ENCODE results near the gene CSMD2. TPM values are rescaled to one million over a fixed set of nuclear protein-coding genes. Genes with fewer than 3 reads are reported as not detected.
A peak's percentile ranks its signal among the peaks of the same experiment; 100 is the strongest.

The CSMD2 gene
- total and polyA plus RNA-seq, 2 of the 8 experiments (the other 6 are each of a cell fraction or from before 2014, with no cell fraction given) = 7.0 to 14.7 TPM

DNA sequence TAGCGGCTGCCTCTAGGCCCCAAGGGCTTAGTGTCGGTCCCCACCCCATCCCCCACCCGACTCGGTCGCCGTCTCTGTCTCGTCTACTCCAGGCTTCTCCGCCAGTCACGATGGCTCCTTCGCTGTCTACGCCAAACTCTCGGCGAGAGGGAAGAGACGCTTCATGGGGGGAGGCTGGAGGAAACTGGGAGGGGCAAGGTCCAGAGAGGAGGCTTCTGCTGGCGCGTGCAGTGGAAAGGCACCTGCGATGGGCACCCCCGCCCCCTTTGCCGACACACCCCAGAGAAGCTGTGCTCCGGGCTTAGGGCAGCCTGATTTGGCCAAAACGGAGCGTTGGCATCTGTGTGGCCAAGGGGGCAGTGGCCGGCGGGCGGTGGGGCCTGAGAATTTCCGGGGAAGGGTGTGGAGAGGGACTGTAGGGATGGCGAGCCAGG lies 1.2 kb upstream of the CSMD2 start:
- Histone ChIP-seq H3K36me3 (ENCODE audit: control insufficient read depth in 2 of 4, insufficient read depth in 4 of 4, low read length in 3 of 4) (no peaks in the 10 kb centered on the region), H3K9ac (replicated peaks in 1 of 4; ENCODE audit: extremely low read depth in 1 of 4, low read depth in 3 of 4, low read length in 3 of 4) (peak overlapping the region in 2 of 4 experiments; percentile 70 to 77; a peak in 4 of 7 replicates), H2BK20ac (ENCODE audit: low read length) (peak overlapping the region; percentile 86; the same call in 1 of the 2 replicates), H3K23ac (ENCODE audit: insufficient read length) (no peak overlapping the region), H3K79me1 (ENCODE audit: low read depth, low read length) (peaks cover 4% of the 10 kb centered on the region; the same call in 1 of the 2 replicates), H4K8ac (ENCODE audit: extremely low read depth, insufficient read depth, low read length) (peak overlapping the region; percentile 51), H3K4me2 (ENCODE audit: insufficient read depth in 1 of 2, low read depth in 2 of 2, low read length in 2 of 2) (peak overlapping the region; percentile 87 to 97), H3K56ac (replicated peaks; ENCODE audit: insufficient read length, low read depth, low read length) (peak overlapping the region; percentile 60), H3K23me2 (ENCODE audit: low read depth, low read length) (peaks cover 35% of the 10 kb centered on the region), H3K27me3 (replicated peaks in 1 of 4; ENCODE audit: control insufficient read depth in 3 of 4, extremely low read depth in 1 of 4, insufficient read depth in 3 of 4, low read length in 3 of 4) (no peaks in the 10 kb centered on the region), H3K79me2 (ENCODE audit: control insufficient read depth in 1 of 2, insufficient read depth in 2 of 2, low read length in 2 of 2) (peaks cover 1 to 26% of the 10 kb centered on the region in 2 experiments), H3K4ac (replicated peaks; ENCODE audit: insufficient read length, low read depth, low read length) (no peak overlapping the region), H4K5ac (ENCODE audit: insufficient read length, low read depth, low read length) (peak overlapping the region; percentile 84), H3K18ac (ENCODE audit: extremely low read depth, low read length) (peak overlapping the region; percentile 99), H2BK120ac (replicated peaks; ENCODE audit: low read depth, low read length) (peak overlapping the region; percentile 44), H2BK15ac (ENCODE audit: low read length) (peak overlapping the region; percentile 46; the same call in 1 of the 2 replicates), H2BK5ac (ENCODE audit: low read depth, low read length) (peak overlapping the region; percentile 92; the same call in 1 of the 2 replicates), H3K9me3 (ENCODE audit: insufficient read depth in 2 of 2, low read depth in 1 of 2, low read length in 1 of 2) (no peaks in the 10 kb centered on the region), H2AFZ (ENCODE audit: low read length) (no peak overlapping the region), H2AK5ac (ENCODE audit: low read depth, low read length) (no peak overlapping the region; the same call in 1 of the 2 replicates), H3K14ac (ENCODE audit: insufficient read length) (no peak overlapping the region), H4K20me1 (replicated peaks in 1 of 2; ENCODE audit: control insufficient read depth in 1 of 2, insufficient read depth in 2 of 2, low read length in 2 of 2) (peaks cover 2 to 3% of the 10 kb centered on the region in 2 experiments), H2BK12ac (ENCODE audit: low read depth, low read length) (peak overlapping the region; percentile 99; the same call in 1 of the 2 replicates), H3K4me3 (ENCODE audit: extremely low read depth in 1 of 4, insufficient read depth in 2 of 4, low read depth in 3 of 4, low read length in 4 of 4) (peak overlapping the region; percentile 80 to 90 (median 82)), H4K91ac (replicated peaks; ENCODE audit: insufficient read length, low read length) (peak overlapping the region; percentile 97), H3K27ac (ENCODE audit: low read depth, low read length) (peak overlapping the region; percentile 87), H3K4me1 (replicated peaks in 1 of 4; ENCODE audit: control insufficient read depth in 3 of 4, insufficient read depth in 4 of 4, low read length in 3 of 4) (peaks cover 5 to 23% (median 12%) of the 10 kb centered on the region in 4 experiments)
- 1% methylated on average over 20 of the region's 27 CpGs; no CpG with 5 or more reads in 1 of the 2 experiments for whole genome bisulfite sequencing, 2 experiments (ENCODE audit: extremely low coverage in 1 of 2, insufficient coverage in 1 of 2, insufficient read length in 1 of 2, insufficient replicate concordance in 2 of 2, low coverage in 1 of 2, low lambda C conversion rate in 2 of 2, missing lambda C conversion rate in 1 of 2)
- ChIA-PET CTCF (ENCODE audit: partially characterized antibody) (interaction anchor here (0.9 to 1.5 kb wide), 3 partner anchors 11 to 1607 kb away, joined by 3 to 13 read pairs (median 4); partner anchors contain the start of gene C1orf94), POLR2A (ENCODE audit: partially characterized antibody) (interaction anchor here (1.3 to 7.0 kb wide), 3 partner anchors 12 to 24 kb away, joined by 3 to 82 read pairs (median 7); partner anchors contain the start of gene C1orf94)
- peak in 1 of 2 experiments; percentile 83 for DNase-seq (ENCODE audit: low read depth in 1 of 2, low spot score in 2 of 2)
- FAIRE-seq = no peak
- TF ChIP-seq CHD2 (IDR thresholded peaks at IDR 0.05; ENCODE audit: low read length) (peak; percentile 49; the same call in 1 of the 2 replicates), NRF1 (IDR thresholded peaks at IDR 0.05; ENCODE audit: low read depth, low read length) (no peak), SIRT6 (IDR thresholded peaks at IDR 0.05; ENCODE audit: low read length) (no peak), HDAC2 (IDR thresholded peaks at IDR 0.05; ENCODE audit: borderline replicate concordance in 1 of 2, low read depth in 2 of 2, low read length in 2 of 2) (peak in 1 of 2 experiments; percentile 13; a peak in 1 of 4 replicates), POLR2A (IDR thresholded peaks at IDR 0.05; ENCODE audit: control extremely low read depth in 1 of 2, low read depth in 2 of 2, low read length in 2 of 2) (no peak), CEBPB (IDR thresholded peaks at IDR 0.05; ENCODE audit: low read depth, low read length) (no peak), RBBP5 (IDR thresholded peaks at IDR 0.05; ENCODE audit: borderline replicate concordance, low read depth, low read length) (peak; percentile 75; the same call in 1 of the 2 replicates), PHF8 (conservative IDR thresholded peaks at IDR 0.05; ENCODE audit: low read depth, low read length) (peak; percentile 15; the same call in 1 of the 2 replicates), TAF1 (IDR thresholded peaks at IDR 0.05; ENCODE audit: low read depth, low read length) (0 out of 2 replicates have a peak, but pooled peaks have one; percentile 11)
- TF ChIP-seq, protein P1, sequence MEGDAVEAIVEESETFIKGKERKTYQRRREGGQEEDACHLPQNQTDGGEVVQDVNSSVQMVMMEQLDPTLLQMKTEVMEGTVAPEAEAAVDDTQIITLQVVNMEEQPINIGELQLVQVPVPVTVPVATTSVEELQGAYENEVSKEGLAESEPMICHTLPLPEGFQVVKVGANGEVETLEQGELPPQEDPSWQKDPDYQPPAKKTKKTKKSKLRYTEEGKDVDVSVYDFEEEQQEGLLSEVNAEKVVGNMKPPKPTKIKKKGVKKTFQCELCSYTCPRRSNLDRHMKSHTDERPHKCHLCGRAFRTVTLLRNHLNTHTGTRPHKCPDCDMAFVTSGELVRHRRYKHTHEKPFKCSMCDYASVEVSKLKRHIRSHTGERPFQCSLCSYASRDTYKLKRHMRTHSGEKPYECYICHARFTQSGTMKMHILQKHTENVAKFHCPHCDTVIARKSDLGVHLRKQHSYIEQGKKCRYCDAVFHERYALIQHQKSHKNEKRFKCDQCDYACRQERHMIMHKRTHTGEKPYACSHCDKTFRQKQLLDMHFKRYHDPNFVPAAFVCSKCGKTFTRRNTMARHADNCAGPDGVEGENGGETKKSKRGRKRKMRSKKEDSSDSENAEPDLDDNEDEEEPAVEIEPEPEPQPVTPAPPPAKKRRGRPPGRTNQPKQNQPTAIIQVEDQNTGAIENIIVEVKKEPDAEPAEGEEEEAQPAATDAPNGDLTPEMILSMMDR (IDR thresholded peaks at IDR 0.05; ENCODE audit: control extremely low read depth in 1 of 3, insufficient read depth in 1 of 3, low read depth in 1 of 3, low read length in 3 of 3) = no peak
